IPS-20b (cell line): ENCODE measurements around the gene MALT1.

Experiments
- H3K27ac ChIP-seq: one replicate; pipeline ENCODE4 v1.5.1; 2013; ENCODE audit warnings: low read length
- H3K27me3 ChIP-seq: 2 replicates; pipeline ENCODE4 v1.6.1; 2013; ENCODE audit warnings: mild to moderate bottlenecking, low read length, inconsistent platforms; ENCODE audit not compliant: insufficient read depth
- H3K36me3 ChIP-seq: 2 replicates; pipeline ENCODE4 v1.6.1; 2013; ENCODE audit warnings: low read depth, mild to moderate bottlenecking, inconsistent platforms, low read length, moderate library complexity; ENCODE audit not compliant: insufficient read depth
- H3K4me1 ChIP-seq: 2 replicates; pipeline ENCODE4 v1.6.1; 2013; ENCODE audit warnings: mild to moderate bottlenecking, control low read depth, inconsistent platforms, low read length, moderate library complexity; ENCODE audit not compliant: insufficient read depth
- H3K4me3 ChIP-seq: 2 replicates; pipeline ENCODE4 v1.5.1; 2013; ENCODE audit warnings: mild to moderate bottlenecking, low read length, inconsistent platforms
- H3K9ac ChIP-seq: 2 replicates; pipeline ENCODE4 v1.6.1; 2013; ENCODE audit warnings: low read depth, mild to moderate bottlenecking, inconsistent platforms, low read length, moderate library complexity
- H3K9me3 ChIP-seq: 2 replicates; pipeline ENCODE4 v1.6.1; 2013; ENCODE audit warnings: mild to moderate bottlenecking, low read depth, low read length, inconsistent platforms; ENCODE audit not compliant: insufficient read depth

Gene MALT1

GRCh38 chr18:58721566-58722239 is 50.4 kb downstream of the MALT1 start:
- Histone ChIP-seq H3K36me3 (peaks cover 4% of the 10 kb centered on the region; the same call in 1 of the 2 replicates), H3K27ac (no peak overlapping the region)

GRCh38 chr18:58723810-58724602 is 52.7 kb downstream of the MALT1 start:
- no peak overlapping the region for H3K9ac ChIP-seq
- no peaks in the 10 kb centered on the region for H3K27me3 ChIP-seq
- no peaks in the 10 kb centered on the region for H3K4me1 ChIP-seq
- H3K9me3 ChIP-seq: no peaks in the 10 kb centered on the region
- no peak overlapping the region for H3K27ac ChIP-seq
- H3K4me3 ChIP-seq: no peak overlapping the region
- H3K36me3 ChIP-seq: peaks cover 4% of the 10 kb centered on the region; the same call in 1 of the 2 replicates

More at GRCh38 chr18:58721566-58722239, 50.4 kb downstream of the MALT1 start:
- Histone ChIP-seq H3K9me3 (no peaks in the 10 kb centered on the region), H3K27me3 (no peaks in the 10 kb centered on the region), H3K4me1 (no peaks in the 10 kb centered on the region), H3K4me3 (no peak overlapping the region), H3K9ac (no peak overlapping the region)

- H3K9ac ChIP-seq: no peak overlapping the region
- no peak overlapping the region for H3K27ac ChIP-seq
- H3K36me3 ChIP-seq: peaks cover 4% of the 10 kb centered on the region; the same call in 1 of the 2 replicates
- H3K4me1 ChIP-seq: no peaks in the 10 kb centered on the region
- H3K9me3 ChIP-seq: no peaks in the 10 kb centered on the region
- H3K27me3 ChIP-seq: no peaks in the 10 kb centered on the region
- H3K4me3 ChIP-seq: no peak overlapping the region
These were observed 55.4 kb downstream of the MALT1 start for GRCh38 chr18:58726671-58727070.

GRCh38 chr18:58727776-58728500 is 56.7 kb downstream of the MALT1 start:
- Histone ChIP-seq H3K4me3 (no peak overlapping the region), H3K27ac (no peak overlapping the region), H3K27me3 (no peaks in the 10 kb centered on the region), H3K9ac (no peak overlapping the region), H3K36me3 (peaks cover 4% of the 10 kb centered on the region; the same call in 1 of the 2 replicates), H3K9me3 (no peaks in the 10 kb centered on the region), H3K4me1 (no peaks in the 10 kb centered on the region)

GRCh38 chr18:58728719-58729118 is 57.5 kb downstream of the MALT1 start:
- H3K4me3 ChIP-seq: no peak overlapping the region
- no peaks in the 10 kb centered on the region for H3K27me3 ChIP-seq
- no peak overlapping the region for H3K27ac ChIP-seq
- H3K4me1 ChIP-seq: no peaks in the 10 kb centered on the region
- H3K36me3 ChIP-seq: peaks cover 5% of the 10 kb centered on the region; the same call in 1 of the 2 replicates
- no peak overlapping the region for H3K9ac ChIP-seq
- no peaks in the 10 kb centered on the region for H3K9me3 ChIP-seq

DNA sequence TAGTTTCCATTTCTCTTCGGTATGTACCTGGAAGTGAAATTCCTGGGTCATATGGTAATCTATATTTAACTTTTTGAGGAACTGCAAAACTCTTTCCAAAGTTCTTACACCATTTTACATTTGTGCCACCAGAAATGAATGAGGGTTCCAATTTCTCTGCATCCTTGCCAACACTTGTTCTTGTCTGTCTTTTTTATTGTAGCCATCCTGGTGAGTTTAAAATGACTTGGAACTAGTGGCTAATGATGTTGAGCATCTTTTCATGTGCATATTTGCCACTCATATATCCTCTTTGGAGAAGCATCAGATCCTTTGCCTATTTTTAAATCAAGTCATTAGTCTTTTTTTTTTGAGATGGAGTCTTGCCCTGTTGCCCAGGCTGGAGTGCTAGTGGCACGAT is 59.4 kb downstream of the MALT1 start:
- H3K9ac ChIP-seq: no peak overlapping the region
- no peaks in the 10 kb centered on the region for H3K9me3 ChIP-seq
- no peak overlapping the region for H3K27ac ChIP-seq
- H3K4me3 ChIP-seq: no peak overlapping the region
- H3K27me3 ChIP-seq: no peaks in the 10 kb centered on the region
- H3K36me3 ChIP-seq: peaks cover 12% of the 10 kb centered on the region; the same call in 1 of the 2 replicates
- H3K4me1 ChIP-seq: no peaks in the 10 kb centered on the region

DNA sequence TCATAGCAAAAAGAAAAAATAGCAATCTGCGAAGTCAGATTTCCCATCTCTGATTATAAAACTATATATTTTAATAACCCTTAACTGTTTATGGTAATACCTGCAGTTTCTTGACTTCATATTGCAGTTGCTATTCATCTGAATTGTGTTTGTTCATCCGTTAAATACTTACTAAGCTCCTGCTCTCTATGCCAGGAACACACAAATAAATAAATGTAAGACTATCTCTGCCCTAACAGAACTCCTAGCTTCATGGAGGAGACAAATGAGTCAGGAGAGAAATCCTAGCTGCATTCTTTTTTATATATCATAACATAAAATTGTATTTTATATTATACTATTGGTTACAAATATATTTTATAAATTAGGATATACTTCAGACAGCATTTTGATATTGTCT is 61.2 kb downstream of the MALT1 start:
- Histone ChIP-seq H3K36me3 (peaks cover 10% of the 10 kb centered on the region; the same call in 1 of the 2 replicates), H3K9ac (no peak overlapping the region), H3K27ac (no peak overlapping the region), H3K27me3 (no peaks in the 10 kb centered on the region), H3K4me1 (no peaks in the 10 kb centered on the region), H3K9me3 (no peaks in the 10 kb centered on the region), H3K4me3 (no peak overlapping the region)

- Histone ChIP-seq H3K9me3 (no peaks in the 10 kb centered on the region), H3K9ac (no peak overlapping the region), H3K4me1 (no peaks in the 10 kb centered on the region), H3K27ac (no peak overlapping the region), H3K27me3 (no peaks in the 10 kb centered on the region), H3K36me3 (peaks cover 18% of the 10 kb centered on the region; the same call in 1 of the 2 replicates), H3K4me3 (no peak overlapping the region)
These were observed 62.6 kb downstream of the MALT1 start for GRCh38 chr18:58733866-58734265.

- Histone ChIP-seq H3K36me3 (peaks cover 18% of the 10 kb centered on the region; the same call in 1 of the 2 replicates), H3K9ac (no peak overlapping the region)
These were observed 67.1 kb downstream of the MALT1 start for GRCh38 chr18:58738322-58738721.

GRCh38 chr18:58745914-58746313 is 74.6 kb downstream of the MALT1 start:
- Histone ChIP-seq H3K27me3 (no peaks in the 10 kb centered on the region), H3K4me3 (no peak overlapping the region), H3K36me3 (peaks cover 51% of the 10 kb centered on the region), H3K27ac (no peak overlapping the region), H3K9ac (no peak overlapping the region), H3K4me1 (no peaks in the 10 kb centered on the region), H3K9me3 (no peaks in the 10 kb centered on the region; the same call in 1 of the 2 replicates)

More at GRCh38 chr18:58738322-58738721, 67.1 kb downstream of the MALT1 start:
- Histone ChIP-seq H3K4me3 (no peak overlapping the region), H3K9me3 (no peaks in the 10 kb centered on the region), H3K4me1 (no peaks in the 10 kb centered on the region), H3K27me3 (no peaks in the 10 kb centered on the region), H3K27ac (no peak overlapping the region)

- H3K9ac ChIP-seq: no peak overlapping the region
- no peaks in the 10 kb centered on the region; the same call in 1 of the 2 replicates for H3K9me3 ChIP-seq
- H3K27me3 ChIP-seq: no peaks in the 10 kb centered on the region
- H3K4me3 ChIP-seq: no peak overlapping the region
- H3K27ac ChIP-seq: no peak overlapping the region
- H3K4me1 ChIP-seq: no peaks in the 10 kb centered on the region
- H3K36me3 ChIP-seq: peaks cover 51% of the 10 kb centered on the region
These were observed 77.8 kb downstream of the MALT1 start for GRCh38 chr18:58748899-58749595.
